ENCODE results near the gene MLLT3.

DNA sequence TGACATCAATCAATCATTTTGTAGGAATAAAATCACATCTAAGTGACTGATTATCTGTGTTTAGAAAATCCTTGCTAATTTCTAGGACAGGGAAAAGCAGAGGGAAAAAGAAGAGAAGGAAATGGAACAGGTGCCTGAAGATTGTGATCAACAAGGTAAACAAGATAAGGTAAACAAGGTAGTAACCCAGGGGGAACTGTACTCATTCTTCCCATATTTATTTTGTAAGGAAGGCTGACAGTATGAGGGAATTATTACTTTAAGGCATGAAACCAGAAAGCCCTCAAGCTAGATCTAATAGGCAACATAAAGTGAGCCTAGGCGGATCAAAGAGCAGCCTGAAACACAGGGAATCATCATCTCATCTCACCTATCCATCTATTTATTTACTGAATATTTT, 231.1 kb downstream of the MLLT3 start:
- TF ChIP-seq, protein P1, sequence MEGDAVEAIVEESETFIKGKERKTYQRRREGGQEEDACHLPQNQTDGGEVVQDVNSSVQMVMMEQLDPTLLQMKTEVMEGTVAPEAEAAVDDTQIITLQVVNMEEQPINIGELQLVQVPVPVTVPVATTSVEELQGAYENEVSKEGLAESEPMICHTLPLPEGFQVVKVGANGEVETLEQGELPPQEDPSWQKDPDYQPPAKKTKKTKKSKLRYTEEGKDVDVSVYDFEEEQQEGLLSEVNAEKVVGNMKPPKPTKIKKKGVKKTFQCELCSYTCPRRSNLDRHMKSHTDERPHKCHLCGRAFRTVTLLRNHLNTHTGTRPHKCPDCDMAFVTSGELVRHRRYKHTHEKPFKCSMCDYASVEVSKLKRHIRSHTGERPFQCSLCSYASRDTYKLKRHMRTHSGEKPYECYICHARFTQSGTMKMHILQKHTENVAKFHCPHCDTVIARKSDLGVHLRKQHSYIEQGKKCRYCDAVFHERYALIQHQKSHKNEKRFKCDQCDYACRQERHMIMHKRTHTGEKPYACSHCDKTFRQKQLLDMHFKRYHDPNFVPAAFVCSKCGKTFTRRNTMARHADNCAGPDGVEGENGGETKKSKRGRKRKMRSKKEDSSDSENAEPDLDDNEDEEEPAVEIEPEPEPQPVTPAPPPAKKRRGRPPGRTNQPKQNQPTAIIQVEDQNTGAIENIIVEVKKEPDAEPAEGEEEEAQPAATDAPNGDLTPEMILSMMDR (IDR thresholded peaks at IDR 0.05), result no peak
- no peak for TF ChIP-seq POLR2A (IDR thresholded peaks at IDR 0.05)

Data from right lobe of liver (tissue), 4 donors.